Effector memory CD4-positive, alpha-beta T cell (primary cell): ENCODE data around the gene CDC42BPA.

Experiments used
- DNase-seq, 3 donors: peaks; one replicate each; pipeline ENCODE4 v3.0.0-alpha.2; 2020
- H3K27ac ChIP-seq: 2 replicates; pipeline ENCODE4 v1.7.0; 2013; ENCODE audit warnings: mild to moderate bottlenecking, low read length, moderate library complexity; ENCODE audit not compliant: insufficient read depth, poor library complexity, severe bottlenecking
- H3K27me3 ChIP-seq: replicated peaks from 2 replicates; pipeline ENCODE4 v1.7.0; 2013; ENCODE audit warnings: mild to moderate bottlenecking, low read length; ENCODE audit not compliant: insufficient read depth, control insufficient read depth, poor library complexity, severe bottlenecking
- H3K36me3 ChIP-seq: 2 replicates; pipeline ENCODE4 v1.7.0; 2013; ENCODE audit warnings: mild to moderate bottlenecking, low read length, moderate library complexity; ENCODE audit not compliant: control insufficient read depth, insufficient read depth
- H3K4me1 ChIP-seq: 2 replicates; pipeline ENCODE4 v1.7.0; 2013; ENCODE audit warnings: low read length, mild to moderate bottlenecking; ENCODE audit not compliant: control insufficient read depth, insufficient read depth, poor library complexity, severe bottlenecking
- H3K4me3 ChIP-seq: 2 replicates; pipeline ENCODE4 v1.7.0; 2013; ENCODE audit warnings: low read length, low read depth, mild to moderate bottlenecking; ENCODE audit not compliant: insufficient read depth, poor library complexity, severe bottlenecking
- H3K9me3 ChIP-seq: 2 replicates; pipeline ENCODE4 v1.7.0; 2013; ENCODE audit warnings: mild to moderate bottlenecking, low read length, moderate library complexity; ENCODE audit not compliant: control insufficient read depth

CDC42BPA gene

GRCh38 chr1:226980122-226980560 lies 338.2 kb downstream of the CDC42BPA start:
- Histone ChIP-seq H3K36me3 (peaks cover 44% of the 10 kb centered on the region), H3K27me3 (no peaks in the 10 kb centered on the region), H3K4me3 (no peak overlapping the region), H3K4me1 (no peaks in the 10 kb centered on the region), H3K9me3 (no peaks in the 10 kb centered on the region), H3K27ac (no peak overlapping the region)
- no peak for DNase-seq

- Histone ChIP-seq H3K4me1 (no peaks in the 10 kb centered on the region), H3K36me3 (peaks cover 44% of the 10 kb centered on the region), H3K27ac (no peak overlapping the region), H3K4me3 (no peak overlapping the region), H3K27me3 (no peaks in the 10 kb centered on the region), H3K9me3 (no peaks in the 10 kb centered on the region)
- DNase-seq, result no peak
These were observed 338.7 kb downstream of the CDC42BPA start for GRCh38 chr1:226979517-226980121.

GRCh38 chr1:226979115-226979516 lies 339.2 kb downstream of the CDC42BPA start:
- no peak for DNase-seq
- Histone ChIP-seq H3K27ac (no peak overlapping the region), H3K4me1 (no peaks in the 10 kb centered on the region), H3K4me3 (no peak overlapping the region), H3K36me3 (peaks cover 39% of the 10 kb centered on the region), H3K27me3 (no peaks in the 10 kb centered on the region), H3K9me3 (no peaks in the 10 kb centered on the region)

DNA sequence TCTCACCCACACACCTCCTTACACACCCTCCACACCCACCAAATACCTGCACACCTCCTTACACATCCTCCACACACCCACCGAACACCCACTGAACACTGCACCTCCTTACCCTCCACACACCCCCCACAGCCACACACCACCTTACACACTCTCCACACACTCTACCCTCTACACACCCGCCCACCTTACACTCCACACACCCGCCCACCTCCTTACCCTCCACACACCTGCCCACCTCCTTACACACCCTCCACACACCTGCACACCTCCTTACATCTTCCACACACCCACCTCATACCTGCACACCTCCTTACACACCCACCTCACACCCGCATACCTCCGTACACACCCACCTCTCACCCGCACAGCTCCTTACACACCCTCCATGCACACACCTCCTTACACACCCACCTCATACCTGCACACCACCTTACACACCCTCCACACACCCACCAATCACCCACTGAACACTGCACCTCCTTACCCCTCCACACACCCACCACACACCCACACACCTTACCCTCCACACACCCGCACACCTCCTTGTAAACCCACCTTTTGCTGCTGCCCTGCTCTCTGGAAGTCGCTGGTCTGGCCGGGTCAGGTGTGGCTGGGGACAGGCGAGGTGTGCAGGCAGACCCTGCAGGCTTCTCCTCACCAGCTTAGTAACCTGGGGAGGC lies 339.7 kb downstream of the CDC42BPA start:
- no peaks in the 10 kb centered on the region for H3K27me3 ChIP-seq
- peaks cover 34% of the 10 kb centered on the region for H3K36me3 ChIP-seq
- no peaks in the 10 kb centered on the region for H3K9me3 ChIP-seq
- no peaks in the 10 kb centered on the region for H3K4me1 ChIP-seq
- no peak for DNase-seq
- H3K27ac ChIP-seq, result no peak overlapping the region
- no peak overlapping the region for H3K4me3 ChIP-seq

DNA sequence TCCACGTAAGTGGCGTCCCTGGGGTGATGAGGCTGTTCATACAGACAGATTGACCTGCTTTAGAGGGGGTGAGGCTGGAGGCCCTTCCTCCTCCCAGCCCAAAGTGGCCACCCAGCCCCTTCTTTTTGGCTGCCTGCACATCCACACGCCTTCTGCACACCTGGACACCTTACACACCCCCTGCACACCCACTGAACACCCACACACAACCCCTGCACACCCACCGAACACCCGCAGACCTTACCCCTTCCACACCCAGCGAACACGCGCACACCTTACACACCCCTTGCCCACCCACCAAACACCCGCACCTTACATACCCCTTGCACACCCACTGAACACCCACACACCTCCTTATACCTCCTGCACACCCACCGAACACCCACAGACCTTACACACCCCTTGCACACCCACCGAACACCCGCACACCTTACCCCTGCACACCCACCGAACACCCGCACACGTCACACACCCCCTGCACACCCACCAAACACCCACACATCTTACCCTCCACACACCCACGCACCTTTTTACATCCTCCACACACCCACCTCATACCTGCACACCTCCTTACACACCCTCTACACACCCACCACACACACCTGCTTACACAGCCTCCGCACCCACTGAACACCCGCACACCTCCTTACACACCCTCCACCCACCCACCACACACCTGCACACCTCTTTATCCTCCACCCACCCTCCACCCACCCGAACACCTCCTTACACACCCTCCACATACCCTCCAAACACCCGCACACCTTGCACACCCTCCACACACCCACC lies 340.5 kb downstream of the CDC42BPA start:
- Histone ChIP-seq H3K4me3 (no peak overlapping the region), H3K4me1 (no peaks in the 10 kb centered on the region), H3K9me3 (no peaks in the 10 kb centered on the region), H3K27ac (no peak overlapping the region), H3K27me3 (no peaks in the 10 kb centered on the region), H3K36me3 (peaks cover 28% of the 10 kb centered on the region)
- no peak for DNase-seq

DNA sequence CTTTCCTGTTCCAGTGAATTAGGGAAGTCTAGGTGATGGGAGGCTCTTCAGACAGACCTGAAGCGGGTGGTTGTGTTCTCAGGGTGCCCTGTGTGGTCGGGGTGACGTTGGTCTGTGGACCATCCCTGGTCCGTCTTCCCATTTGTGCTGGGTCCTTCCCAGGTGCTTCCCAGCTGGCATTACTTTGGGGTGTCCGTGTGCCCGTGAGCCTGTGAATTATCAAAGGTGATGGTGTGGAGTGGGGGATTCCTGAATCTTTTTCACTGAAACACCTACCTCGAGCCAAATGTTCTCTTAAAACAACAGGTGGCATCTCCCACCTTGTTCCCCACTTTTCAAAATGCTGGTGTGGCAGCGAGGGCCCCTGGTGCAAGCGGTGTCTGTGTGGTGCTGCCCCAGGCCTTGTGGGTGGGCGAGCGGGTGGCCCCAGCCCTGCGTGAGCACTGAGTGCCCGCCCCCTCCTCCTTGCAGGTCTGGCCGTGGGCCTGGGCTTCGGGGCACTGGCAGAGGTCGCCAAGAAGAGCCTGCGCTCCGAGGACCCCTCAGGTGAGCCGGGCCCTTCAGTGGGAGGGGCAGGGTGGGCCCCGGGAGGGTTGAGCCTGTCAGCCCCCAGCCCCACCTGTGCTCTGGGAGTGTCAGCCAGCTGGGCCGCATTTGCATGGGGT lies 341.2 kb downstream of the CDC42BPA start:
- H3K36me3 ChIP-seq, result peaks cover 21% of the 10 kb centered on the region
- no peaks in the 10 kb centered on the region for H3K27me3 ChIP-seq
- H3K27ac ChIP-seq, result no peak overlapping the region
- no peak for DNase-seq
- H3K9me3 ChIP-seq, result no peaks in the 10 kb centered on the region
- H3K4me3 ChIP-seq, result no peak overlapping the region
- no peaks in the 10 kb centered on the region for H3K4me1 ChIP-seq

DNA sequence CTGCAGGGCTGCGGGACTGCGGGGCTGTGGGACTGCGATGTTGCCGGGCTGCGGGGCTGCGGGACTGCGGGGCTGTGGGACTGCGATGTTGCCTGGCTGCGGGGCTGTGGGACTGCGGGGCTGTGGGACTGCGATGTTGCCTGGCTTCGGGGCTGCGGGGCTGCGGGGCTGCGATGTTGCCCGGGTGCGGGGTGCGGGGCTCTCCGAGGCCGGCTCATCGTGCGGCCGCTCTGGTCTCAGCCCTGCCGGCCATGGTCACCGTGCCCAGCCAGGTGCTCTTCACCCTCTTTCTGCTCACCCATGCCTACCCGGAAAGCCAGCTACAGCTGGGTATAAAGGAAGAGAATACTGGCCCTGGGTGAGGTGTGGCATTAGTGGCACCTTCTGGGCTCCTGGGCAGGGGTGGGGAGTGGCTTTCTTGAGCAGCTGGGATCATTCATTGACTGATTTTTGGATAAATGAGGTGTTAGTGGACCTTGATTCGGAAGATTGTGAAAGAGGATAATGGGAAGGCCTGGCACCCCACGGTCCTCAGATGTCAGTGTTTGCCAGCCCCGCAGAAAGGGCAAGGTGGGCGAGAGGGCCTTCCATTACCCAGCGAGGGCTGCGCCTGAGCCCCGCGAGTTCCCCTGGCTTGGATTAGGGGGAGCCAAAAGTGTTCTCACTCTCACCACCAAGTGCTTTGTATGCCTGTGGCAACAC lies 341.9 kb downstream of the CDC42BPA start:
- H3K4me3 ChIP-seq, result no peak overlapping the region
- DNase-seq, result no peak
- H3K27ac ChIP-seq, result no peak overlapping the region
- H3K4me1 ChIP-seq, result no peaks in the 10 kb centered on the region
- H3K27me3 ChIP-seq, result no peaks in the 10 kb centered on the region
- peaks cover 18% of the 10 kb centered on the region for H3K36me3 ChIP-seq
- H3K9me3 ChIP-seq, result no peaks in the 10 kb centered on the region

DNA sequence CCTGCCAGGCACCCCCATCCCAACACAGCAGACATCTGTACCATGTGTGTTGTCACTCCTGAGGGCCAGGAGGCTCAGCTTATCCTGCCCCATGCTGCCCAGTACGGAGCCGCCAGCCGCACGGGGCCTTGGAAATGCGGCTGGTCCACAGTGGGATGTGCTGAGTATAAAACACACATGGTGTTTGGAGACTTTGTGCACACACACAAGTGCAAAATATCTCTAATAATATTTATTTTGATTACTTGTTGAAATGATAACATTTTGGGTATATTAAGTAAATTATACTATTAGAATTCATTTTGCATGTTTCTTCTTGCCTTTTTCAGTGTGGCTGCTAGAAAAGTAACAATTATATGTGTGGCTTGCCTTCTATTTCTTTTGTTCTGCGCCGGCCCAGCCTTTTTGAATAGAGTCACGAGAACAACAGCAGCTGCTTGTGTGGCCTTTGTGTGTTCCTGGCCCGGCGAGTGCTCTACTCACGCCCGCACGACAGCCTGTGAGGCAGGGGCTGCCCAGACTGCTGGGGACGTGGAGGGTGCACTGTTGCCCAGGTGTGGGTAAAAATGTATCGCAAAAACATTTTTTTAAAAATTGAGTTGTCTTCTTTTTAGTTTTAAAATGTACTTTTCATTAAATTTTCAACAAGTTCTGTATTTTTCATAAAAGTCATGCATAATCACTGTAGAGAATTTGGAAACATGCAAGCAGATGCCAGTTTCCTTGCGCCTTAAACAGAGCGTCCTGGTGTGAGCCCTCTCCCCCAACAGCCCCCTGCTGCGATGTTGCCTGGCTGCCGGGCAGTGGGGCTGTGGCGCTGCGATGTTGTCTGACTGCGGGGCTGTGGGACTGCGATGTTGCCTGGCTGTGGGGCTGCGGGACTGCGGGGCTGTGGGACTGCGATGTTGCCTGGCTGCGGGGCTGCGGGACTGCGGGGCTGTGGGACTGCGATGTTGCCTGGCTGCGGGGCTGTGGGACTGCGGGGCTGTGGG lies 342.7 kb downstream of the CDC42BPA start:
- Histone ChIP-seq H3K4me1 (no peaks in the 10 kb centered on the region), H3K27me3 (no peaks in the 10 kb centered on the region), H3K9me3 (no peaks in the 10 kb centered on the region), H3K36me3 (peaks cover 18% of the 10 kb centered on the region), H3K4me3 (no peak overlapping the region), H3K27ac (no peak overlapping the region)
- DNase-seq, result no peak
